Transverse colon (tissue), 4 donors: ENCODE measurements around the gene PLPP2. TPM values are rescaled to one million over a fixed set of nuclear protein-coding genes. Genes with fewer than 3 reads are reported as not detected.

Source experiments
- DNase-seq: peaks from one replicate; pipeline ENCODE4 v3.0.0-alpha.2; 2019
- H3K27ac ChIP-seq, 4 donors: fragments of 200-600 bp; sonication (generic); 2 replicates each; pipeline ENCODE4 v1.5.1; 2016 to 2018; ENCODE audit warnings: inconsistent platforms in 4 of 4
- H3K27me3 ChIP-seq: fragments of 200-600 bp; sonication (generic); 2 replicates; pipeline ENCODE4 v1.5.1; 2017; ENCODE audit warnings: inconsistent platforms
- H3K36me3 ChIP-seq, 4 donors: fragments of 200-600 bp; sonication (generic); 2 replicates each; pipeline ENCODE4 v1.5.1; 2017 to 2019; ENCODE audit warnings: inconsistent platforms in 4 of 4
- H3K4me1 ChIP-seq, 4 donors: fragments of 200-600 bp; sonication (generic); 2 replicates each; pipeline ENCODE4 v1.5.1; 2017 to 2020; ENCODE audit warnings: inconsistent platforms in 4 of 4
- H3K4me3 ChIP-seq, 4 donors: fragments of 200-600 bp; sonication (generic); 1 replicate in 1 of 4; 2 replicates in 3 of 4; pipeline versions ENCODE4 v1.5.1 to v1.6.1; 2017 to 2019; ENCODE audit warnings: inconsistent platforms in 4 of 4
- H3K9me3 ChIP-seq, 2 donors: fragments of 200-600 bp; sonication (generic); 2 replicates each; pipeline ENCODE4 v1.5.1; 2017 to 2019; ENCODE audit warnings: inconsistent platforms in 2 of 2
- EP300 ChIP-seq: sonication (generic); formaldehyde crosslinking; IDR thresholded peaks from one replicate; pipeline ENCODE4 v1.6.1; 2017; ENCODE audit warnings: antibody characterized with exemption, low read depth
- POLR2A ChIP-seq: fragments of 450-650 bp; IDR thresholded peaks from one replicate; pipeline ENCODE4 v1.6.1; 2016; ENCODE audit warnings: antibody characterized with exemption, mild to moderate bottlenecking, moderate library complexity
- POLR2AphosphoS5 ChIP-seq, 3 donors: sonication (generic); formaldehyde crosslinking; IDR thresholded peaks; one replicate each; pipeline ENCODE4 v1.6.1; 2016; ENCODE audit warnings: antibody characterized with exemption in 3 of 3
- WGBS, 2 donors: methylation state at CpG; one replicate each; pipeline ENCODE4 v1.1.5; 2018; ENCODE audit warnings: low coverage in 1 of 2; 5-methylcytosine and 5-hydroxymethylcytosine counted together
- in situ Hi-C, 4 donors: fragments of 200-750 bp; cut with MboI; loops; one replicate each; pipeline versions ENCODE4 v1.15.0 to v1.15.1; 2017; ENCODE audit warnings: low sequenced_read_pairs in 3 of 4, low pct_ligation_motif_present in 1 of 4, low pct_unique_long_range_greater_than_20kb in 1 of 4
- intact Hi-C: fragments of 100-400 bp; cut with DNase I; formaldehyde crosslinking; loops from one replicate; pipeline ENCODE4 v1.15.1; 2023; ENCODE audit warnings: low total_unique reads
- total RNA-seq, 4 donors: library from RNA; depleted of rRNA; stranded (reverse); fragments of >200 nt; gene quantifications; one replicate each; pipeline ENCODE4 v1.1.0, GENCODE V29; 2016
- TF ChIP-seq, protein P1 (sequence below), 5 experiments: fragments of 200-600 bp in 3 of 5; fragments of 450-650 bp in 2 of 5; sonication (generic) in 3 of 5; IDR thresholded peaks; 1 replicate in 2 of 5; 2 replicates in 3 of 5; pipeline ENCODE4 v1.5.1; 2016 to 2017; ENCODE audit warnings: antibody characterized with exemption in 5 of 5, inconsistent platforms in 3 of 5, mild to moderate bottlenecking in 2 of 5, moderate library complexity in 1 of 5

Gene PLPP2
- total RNA-seq, 4 donors from 2014 or later: 130 to 190 (median 159) TPM

DNA sequence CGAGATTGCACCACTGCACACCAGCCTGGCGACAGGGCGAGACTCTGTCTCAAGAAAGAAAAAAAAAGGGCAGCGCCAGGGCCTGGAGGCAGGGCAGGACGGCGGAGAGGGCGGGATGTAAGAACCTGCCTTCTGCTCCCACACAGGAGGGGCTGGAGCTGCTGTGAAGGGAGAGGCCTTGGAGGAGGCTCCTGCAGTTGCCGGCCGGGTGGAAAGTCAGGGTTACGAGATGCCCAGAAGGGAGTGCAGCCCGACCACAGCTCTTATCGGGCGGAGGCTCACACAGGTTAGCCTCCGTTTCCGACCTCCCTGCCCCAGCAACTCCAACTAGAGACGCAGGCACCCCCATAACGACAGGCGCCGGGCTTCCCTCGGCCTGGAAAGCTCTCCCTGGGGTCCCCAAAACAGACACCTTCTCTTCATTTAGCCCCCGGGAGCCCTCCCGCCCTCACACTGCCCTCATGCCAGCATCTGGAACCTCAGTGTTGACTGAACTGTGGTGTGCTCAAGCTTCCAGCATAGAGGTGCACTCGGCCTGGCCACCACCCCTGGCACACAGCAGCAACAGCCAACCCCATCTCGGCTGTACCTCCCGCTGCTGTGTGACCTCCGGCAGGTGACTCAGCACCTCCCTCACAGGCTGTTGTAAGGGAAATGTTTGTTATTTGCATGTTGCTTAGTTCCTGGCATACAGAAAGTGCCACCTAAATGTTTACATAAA, 1.4 kb downstream of the PLPP2 start:
- TF ChIP-seq EP300 (no peak), POLR2AphosphoS5 (IDR thresholded peaks at IDR 0.05) (peak; percentile 44 to 77 (median 75)), POLR2A (peak; percentile 69)
- TF ChIP-seq, protein P1, sequence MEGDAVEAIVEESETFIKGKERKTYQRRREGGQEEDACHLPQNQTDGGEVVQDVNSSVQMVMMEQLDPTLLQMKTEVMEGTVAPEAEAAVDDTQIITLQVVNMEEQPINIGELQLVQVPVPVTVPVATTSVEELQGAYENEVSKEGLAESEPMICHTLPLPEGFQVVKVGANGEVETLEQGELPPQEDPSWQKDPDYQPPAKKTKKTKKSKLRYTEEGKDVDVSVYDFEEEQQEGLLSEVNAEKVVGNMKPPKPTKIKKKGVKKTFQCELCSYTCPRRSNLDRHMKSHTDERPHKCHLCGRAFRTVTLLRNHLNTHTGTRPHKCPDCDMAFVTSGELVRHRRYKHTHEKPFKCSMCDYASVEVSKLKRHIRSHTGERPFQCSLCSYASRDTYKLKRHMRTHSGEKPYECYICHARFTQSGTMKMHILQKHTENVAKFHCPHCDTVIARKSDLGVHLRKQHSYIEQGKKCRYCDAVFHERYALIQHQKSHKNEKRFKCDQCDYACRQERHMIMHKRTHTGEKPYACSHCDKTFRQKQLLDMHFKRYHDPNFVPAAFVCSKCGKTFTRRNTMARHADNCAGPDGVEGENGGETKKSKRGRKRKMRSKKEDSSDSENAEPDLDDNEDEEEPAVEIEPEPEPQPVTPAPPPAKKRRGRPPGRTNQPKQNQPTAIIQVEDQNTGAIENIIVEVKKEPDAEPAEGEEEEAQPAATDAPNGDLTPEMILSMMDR (IDR thresholded peaks at IDR 0.05): no peak
- intact Hi-C loops: no loop called here
- H3K27me3 ChIP-seq: peaks cover 43% of the 10 kb centered on the region
- H3K27ac ChIP-seq: peak overlapping the region; percentile 87 to 93 (median 91)
- WGBS, 2 donors: 33 to 43% methylated on average over 7 to 26 of the region's 26 CpGs
- peak overlapping the region in 2 of 4 donors; percentile 54 to 58 for H3K4me3 ChIP-seq
- H3K9me3 ChIP-seq: no peaks in the 10 kb centered on the region
- in situ Hi-C loops: no loop called here
- no peaks in the 10 kb centered on the region for H3K36me3 ChIP-seq
- peaks cover 7 to 38% (median 28%) of the 10 kb centered on the region in 4 donors for H3K4me1 ChIP-seq
- DNase-seq: peak; percentile 84

DNA sequence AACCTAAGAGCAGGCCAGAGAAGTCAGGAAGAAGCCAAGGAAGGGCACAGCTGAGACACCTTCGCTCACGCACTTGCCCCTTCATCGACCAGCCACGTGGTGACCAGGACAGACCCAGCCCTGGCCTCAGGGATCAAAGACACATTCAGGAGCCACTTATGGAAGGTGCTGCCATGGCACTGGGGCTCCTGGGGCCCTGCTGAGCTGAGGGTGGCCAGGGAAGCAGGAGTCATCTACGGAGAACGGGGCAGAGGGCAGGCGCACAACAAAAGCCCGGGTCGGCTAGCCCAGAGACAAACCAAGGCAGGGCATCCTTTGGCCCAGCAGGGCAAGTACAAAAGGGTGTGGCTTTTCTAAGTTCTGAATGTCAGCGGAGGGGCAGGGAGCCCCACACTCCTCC, 2.3 kb downstream of the PLPP2 start:
- WGBS, 2 donors: 65% methylated on average over 10 of the region's 10 CpGs; no CpG with 5 or more reads in 1 of the 2 donors
- H3K27ac ChIP-seq: peak overlapping the region; percentile 87 to 93 (median 91)

DNA sequence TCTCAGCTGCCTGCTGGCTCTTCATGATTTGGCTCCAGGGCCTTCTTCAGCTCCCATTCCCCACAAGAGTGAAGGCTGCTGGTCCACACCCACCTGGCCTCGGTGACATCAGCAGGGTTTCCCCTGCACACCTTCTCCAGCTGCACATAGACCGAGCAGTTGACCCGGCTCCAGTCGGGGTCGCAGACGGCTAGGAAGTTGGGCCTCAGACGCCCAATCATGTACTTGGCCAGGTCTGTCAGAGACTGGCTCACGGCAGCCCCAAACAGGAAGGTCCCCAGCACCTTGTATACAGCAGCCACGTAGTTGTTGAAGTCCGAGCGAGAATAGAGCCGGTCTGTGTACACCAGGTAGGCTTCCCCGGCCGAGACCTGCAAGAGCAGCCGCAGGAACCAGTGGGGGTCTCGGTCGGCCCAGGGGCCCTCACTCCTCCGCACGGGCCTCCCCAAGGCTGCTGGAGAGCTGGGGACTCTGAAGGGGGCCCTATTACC, 3.8 kb downstream of the PLPP2 start:
- no peaks in the 10 kb centered on the region for H3K36me3 ChIP-seq
- no peaks in the 10 kb centered on the region for H3K9me3 ChIP-seq
- in situ Hi-C loops: no loop called here
- H3K27me3 ChIP-seq: peaks cover 19% of the 10 kb centered on the region
- H3K4me3 ChIP-seq: no peak overlapping the region
- peaks cover 5 to 30% (median 21%) of the 10 kb centered on the region in 4 donors for H3K4me1 ChIP-seq
- WGBS, 2 donors: 92% methylated on average over 19 of the region's 19 CpGs; no CpG with 5 or more reads in 1 of the 2 donors
- no peak for DNase-seq
- intact Hi-C loops: no loop called here
- no peak for TF ChIP-seq POLR2A
- TF ChIP-seq EP300: no peak
- TF ChIP-seq, protein P1 (IDR thresholded peaks at IDR 0.05): no peak
- TF ChIP-seq POLR2AphosphoS5 (IDR thresholded peaks at IDR 0.05): no peak
- H3K27ac ChIP-seq: no peak overlapping the region

More for the DNA sequence above, 2.3 kb downstream of the PLPP2 start:
- H3K9me3 ChIP-seq: no peaks in the 10 kb centered on the region
- intact Hi-C loops (no loop called here), in situ Hi-C loops (no loop called here)
- peak; percentile 31 for DNase-seq
- H3K27me3 ChIP-seq: peaks cover 34% of the 10 kb centered on the region
- no peak for TF ChIP-seq POLR2AphosphoS5 (IDR thresholded peaks at IDR 0.05)
- no peak for TF ChIP-seq POLR2A
- TF ChIP-seq, protein P1 (IDR thresholded peaks at IDR 0.05): no peak
- TF ChIP-seq EP300: no peak
- no peaks in the 10 kb centered on the region for H3K36me3 ChIP-seq
- no peak overlapping the region for H3K4me3 ChIP-seq
- H3K4me1 ChIP-seq: peaks cover 5 to 30% (median 21%) of the 10 kb centered on the region in 4 donors

DNA sequence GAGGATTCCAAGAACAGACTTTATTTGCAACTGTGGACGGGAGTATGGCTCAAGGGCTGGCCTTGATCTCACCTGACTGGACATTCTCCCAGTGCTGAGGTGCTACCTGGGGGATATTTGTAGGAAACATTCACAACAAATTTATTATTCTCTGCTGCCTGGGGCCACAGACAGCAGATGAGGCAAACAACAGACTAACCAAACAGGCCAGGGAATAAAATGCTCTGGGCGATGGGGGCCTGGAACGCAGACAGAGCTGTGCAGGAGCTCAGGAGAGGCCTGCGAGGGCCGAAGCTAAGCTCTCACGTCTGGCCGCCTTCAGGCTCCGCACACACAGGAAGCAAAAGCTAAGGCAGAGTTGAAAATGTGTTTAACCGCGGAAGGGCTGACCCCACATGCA, 7.8 kb downstream of the PLPP2 start:
- TF ChIP-seq EP300: no peak
- TF ChIP-seq, protein P1 (IDR thresholded peaks at IDR 0.05): no peak
- TF ChIP-seq POLR2A: no peak
- no peak for TF ChIP-seq POLR2AphosphoS5 (IDR thresholded peaks at IDR 0.05)
- Histone ChIP-seq H3K27ac (no peak overlapping the region), H3K36me3 (no peaks in the 10 kb centered on the region), H3K9me3 (no peaks in the 10 kb centered on the region), H3K4me1 (no peaks in the 10 kb centered on the region), H3K4me3 (no peak overlapping the region), H3K27me3 (peaks cover 9% of the 10 kb centered on the region)
- no peak for DNase-seq
- in situ Hi-C loops: no loop called here
- WGBS, 2 donors: 91% methylated on average over 10 of the region's 10 CpGs; no CpG with 5 or more reads in 1 of the 2 donors
- intact Hi-C loops: no loop called here
